ENCODE data around the gene MTFR1L.
"Not testable (repeated sequence)": the region's sequence is repeated elsewhere in the genome, so short reads cannot be mapped to it uniquely, and the experiment has no call there.

DNA sequence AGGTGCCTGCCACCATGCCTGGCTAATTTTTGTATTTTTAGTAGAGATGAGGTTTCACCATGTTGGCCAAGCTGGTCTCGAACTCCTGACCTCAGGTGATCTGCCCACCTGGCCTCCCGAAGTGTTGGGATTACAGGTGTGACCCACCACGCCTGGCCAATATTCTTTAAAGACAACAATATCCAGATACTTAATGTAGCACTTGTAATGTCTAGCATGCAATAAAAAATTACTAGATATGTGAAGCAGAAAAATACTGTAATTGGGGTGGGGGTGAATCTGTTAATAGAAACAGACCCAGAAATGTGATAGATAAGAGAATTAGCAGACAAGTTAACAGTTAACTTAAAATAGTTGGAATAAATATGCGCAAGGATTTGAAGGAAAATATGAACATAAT, 20.1 kb downstream of the MTFR1L start:
- not testable (repeated sequence) for TF ChIP-seq CTCF (optimal IDR thresholded peaks at IDR 0.05 in 1 of 3, IDR thresholded peaks at IDR 0.05 in 1 of 3, conservative IDR thresholded peaks at IDR 0.05 in 1 of 3; ENCODE audit: extremely low read depth in 1 of 3, insufficient read depth in 2 of 3, low read length in 3 of 3); EZH2 (IDR thresholded peaks at IDR 0.05; ENCODE audit: low read length)
